ENCODE data around the gene TANGO2. TPM values are rescaled to one million over a fixed set of nuclear protein-coding genes. Genes with fewer than 3 reads are reported as not detected.
A peak's percentile ranks its signal among the peaks of the same experiment; 100 is the strongest.

Gene TANGO2
- total and polyA plus RNA-seq, 2 of the 8 experiments (the other 6 are each of a cell fraction or from before 2014, with no cell fraction given): 10.1 to 18.4 TPM

DNA sequence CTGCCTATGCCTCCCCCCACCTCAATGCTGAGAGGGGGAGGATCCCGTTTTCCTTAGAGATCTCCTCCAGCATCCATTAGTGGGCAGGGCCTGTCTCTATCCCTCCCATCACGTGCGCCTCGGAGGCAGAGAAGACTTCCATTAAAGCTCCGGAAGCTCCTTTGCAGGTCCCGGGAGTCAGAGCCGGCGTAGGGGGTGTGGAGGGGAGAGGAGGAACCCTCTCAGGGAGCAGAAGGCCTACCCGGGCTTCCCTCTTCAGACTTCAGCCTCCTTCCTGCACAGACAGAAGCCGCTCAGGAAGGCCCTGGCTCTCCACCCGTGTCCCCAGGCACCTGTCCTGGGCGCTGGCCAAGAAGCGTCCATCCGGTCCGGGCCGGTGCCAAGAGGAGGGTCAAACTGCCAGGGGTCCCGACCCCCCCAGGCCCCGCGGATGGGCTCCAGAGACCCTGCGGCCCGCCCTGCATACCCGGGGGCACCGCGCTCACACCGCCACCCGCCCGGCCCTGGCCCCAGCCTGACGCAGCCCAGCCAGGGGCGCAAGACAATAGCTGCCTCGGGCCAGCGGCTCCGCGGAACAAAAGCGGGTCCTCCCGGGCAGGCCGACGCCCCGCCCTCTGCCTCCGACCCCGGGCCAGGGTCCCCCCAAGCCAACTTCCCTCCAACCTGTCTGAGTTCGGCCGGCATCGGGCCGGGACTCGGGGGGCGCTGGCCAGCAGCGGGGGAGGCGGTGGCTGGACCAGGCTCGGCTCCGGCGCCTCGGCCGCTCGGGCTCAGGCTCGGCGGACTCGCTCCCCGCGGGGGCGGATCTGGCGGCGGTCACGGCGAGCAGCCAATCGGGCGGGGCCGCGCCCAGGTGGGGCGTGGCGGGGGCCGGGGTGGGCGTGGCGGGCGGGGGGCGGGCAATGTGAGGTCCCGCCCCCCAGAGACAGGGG, 34.2 kb upstream of the TANGO2 start (continued):
- TF ChIP-seq POLR2AphosphoS5 (IDR thresholded peaks at IDR 0.05; ENCODE audit: low read depth, low read length): peak; percentile 54; the same call in 1 of the 2 replicates
- no peak for TF ChIP-seq TEAD4 (IDR thresholded peaks at IDR 0.05; ENCODE audit: low read depth, low read length)
- TF ChIP-seq CREB1 (IDR thresholded peaks at IDR 0.05): no peak
- TF ChIP-seq SIN3A (conservative IDR thresholded peaks at IDR 0.05 in 1 of 2, IDR thresholded peaks at IDR 0.05 in 1 of 2; ENCODE audit: low read depth in 1 of 2, low read length in 2 of 2): peak in 1 of 2 experiments; percentile 72; a peak in 1 of 4 replicates
- no peak for TF ChIP-seq HDAC2 (IDR thresholded peaks at IDR 0.05; ENCODE audit: borderline replicate concordance in 1 of 2, low read depth in 2 of 2, low read length in 2 of 2)
- no peak for TF ChIP-seq ATF2 (IDR thresholded peaks at IDR 0.05; ENCODE audit: low read length)
- no peak for TF ChIP-seq CHD2 (IDR thresholded peaks at IDR 0.05; ENCODE audit: low read length)
- TF ChIP-seq EGR1 (IDR thresholded peaks at IDR 0.05; ENCODE audit: borderline replicate concordance, low read depth, low read length): peak; percentile 73; the same call in 1 of the 2 replicates
- TF ChIP-seq RNF2 (IDR thresholded peaks at IDR 0.05; ENCODE audit: borderline replicate concordance, low read depth, low read length, missing control alignments, poor library complexity, severe bottlenecking): no peak
- TF ChIP-seq TAF7 (optimal IDR thresholded peaks at IDR 0.05; ENCODE audit: borderline replicate concordance, low read depth, low read length): no peak
- 0 out of 2 replicates have a peak, but pooled peaks have one; percentile 44 for TF ChIP-seq TAF1 (IDR thresholded peaks at IDR 0.05; ENCODE audit: low read depth, low read length)
- TF ChIP-seq HDAC6 (IDR thresholded peaks at IDR 0.05; ENCODE audit: low read depth, low read length): no peak
- no peak for TF ChIP-seq KDM5A (IDR thresholded peaks at IDR 0.05; ENCODE audit: low read length)
- TF ChIP-seq CBX5 (IDR thresholded peaks at IDR 0.05; ENCODE audit: low read depth, low read length): no peak
- no peak for TF ChIP-seq RBBP5 (IDR thresholded peaks at IDR 0.05; ENCODE audit: borderline replicate concordance, low read depth, low read length)
- TF ChIP-seq USF2 (IDR thresholded peaks at IDR 0.05; ENCODE audit: low read length): peak; percentile 80
- peak; percentile 27; the same call in 1 of the 2 replicates for TF ChIP-seq GABPA (IDR thresholded peaks at IDR 0.05; ENCODE audit: borderline replicate concordance, insufficient read depth, low read length)
- peak; percentile 80 for TF ChIP-seq YY1 (IDR thresholded peaks at IDR 0.05; ENCODE audit: low read depth, low read length)
- TF ChIP-seq MAX (IDR thresholded peaks at IDR 0.05): peak; percentile 50
- no peak for TF ChIP-seq SIX5 (IDR thresholded peaks at IDR 0.05; ENCODE audit: low read depth, low read length)

All from H1 (cell line).